ENCODE data around the gene NUDT14.

- no peak for TF ChIP-seq GATA3 (IDR thresholded peaks at IDR 0.05; ENCODE audit: low read depth, low read length)
- no peak for TF ChIP-seq GATA2 (IDR thresholded peaks at IDR 0.05; ENCODE audit: low read depth, low read length)
Observed at GRCh38 chr14:105168093-105168420, 13.1 kb downstream of the NUDT14 start.

Data from SH-SY5Y (cell line).